ENCODE results near the gene COL23A1.
"Not testable (repeated sequence)": the region's sequence is repeated elsewhere in the genome, so short reads cannot be mapped to it uniquely, and the experiment has no call there.

The COL23A1 gene

GRCh38 chr5:178505639-178506407 lies 84.4 kb downstream of the COL23A1 start:
- DNase-seq (ENCODE audit: low read depth) = no peak

- DNase-seq (ENCODE audit: low read depth) = no peak
These were observed 85.7 kb downstream of the COL23A1 start for GRCh38 chr5:178504340-178504960.

- DNase-seq (ENCODE audit: low read depth) = no peak
These were observed 87.6 kb downstream of the COL23A1 start for GRCh38 chr5:178502401-178503100.

- DNase-seq (ENCODE audit: low read depth) = no peak
These were observed 90.8 kb downstream of the COL23A1 start for GRCh38 chr5:178499352-178499751.

GRCh38 chr5:178496642-178497041 lies 93.6 kb downstream of the COL23A1 start:
- DNase-seq (ENCODE audit: low read depth) = no peak

GRCh38 chr5:178496214-178496613 lies 94.0 kb downstream of the COL23A1 start:
- no peak for DNase-seq (ENCODE audit: low read depth)

- DNase-seq (ENCODE audit: low read depth) = no peak
These were observed 94.5 kb downstream of the COL23A1 start for GRCh38 chr5:178495706-178496105.

- no peak for DNase-seq (ENCODE audit: low read depth)
These were observed 97.9 kb downstream of the COL23A1 start for GRCh38 chr5:178492278-178492677.

GRCh38 chr5:178490935-178491652 lies 99.1 kb downstream of the COL23A1 start:
- DNase-seq (ENCODE audit: low read depth) = no peak

GRCh38 chr5:178489271-178489976 lies 100.8 kb downstream of the COL23A1 start:
- no peak for DNase-seq (ENCODE audit: low read depth)

- no peak for DNase-seq (ENCODE audit: low read depth)
These were observed 101.5 kb downstream of the COL23A1 start for GRCh38 chr5:178488696-178489095.

- DNase-seq (ENCODE audit: low read depth) = no peak
These were observed 102.1 kb downstream of the COL23A1 start for GRCh38 chr5:178487911-178488600.

- not testable (repeated sequence) for DNase-seq (ENCODE audit: low read depth)
These were observed 103.2 kb downstream of the COL23A1 start for GRCh38 chr5:178486878-178487512.

- DNase-seq (ENCODE audit: low read depth) = no peak
These were observed 104.0 kb downstream of the COL23A1 start for GRCh38 chr5:178486239-178486641.

GRCh38 chr5:178483620-178484019 lies 106.6 kb downstream of the COL23A1 start:
- no peak for DNase-seq (ENCODE audit: low read depth)

GRCh38 chr5:178479261-178479660 lies 110.9 kb downstream of the COL23A1 start:
- no peak for DNase-seq (ENCODE audit: low read depth)

GRCh38 chr5:178478370-178478769 lies 111.8 kb downstream of the COL23A1 start:
- no peak for DNase-seq (ENCODE audit: low read depth)

GRCh38 chr5:178477802-178478201 lies 112.4 kb downstream of the COL23A1 start:
- no peak for DNase-seq (ENCODE audit: low read depth)

- no peak for DNase-seq (ENCODE audit: low read depth)
These were observed 113.0 kb downstream of the COL23A1 start for GRCh38 chr5:178476972-178477754.

GRCh38 chr5:178476531-178476930 lies 113.7 kb downstream of the COL23A1 start:
- no peak for DNase-seq (ENCODE audit: low read depth)

Measured in EH (cell line).